ENCODE results near the gene CNGB1.

GRCh38 chr16:58013201-58013956 lies 42.5 kb upstream of the CNGB1 start:
- no peak for TF ChIP-seq CTCF (IDR thresholded peaks at IDR 0.05)
- no peak for TF ChIP-seq POLR2A (IDR thresholded peaks at IDR 0.05)
